ENCODE results near the gene PRPF6. TPM values are rescaled to one million over a fixed set of nuclear protein-coding genes. Genes with fewer than 3 reads are reported as not detected.

The PRPF6 gene
- total and polyA plus RNA-seq, 9 donors: 42.8 to 64.4 (median 57.6) TPM

- Histone ChIP-seq H3K4me1 (ENCODE audit: control insufficient read depth, insufficient read depth, low read length) (peaks cover 34% of the 10 kb centered on the region), H3K4me3 (ENCODE audit: low read length) (peak within 1 kb of the TSS; percentile 24), H3K36me3 (ENCODE audit: control insufficient read depth, insufficient read depth, low read length) (no peaks in the 10 kb centered on the region), H3K27ac (ENCODE audit: low read length) (peak within 1 kb of the TSS; percentile 74), H3K27me3 (ENCODE audit: control insufficient read depth, insufficient read depth, low read length) (peaks cover 75% of the 10 kb centered on the region), H3K9me3 (replicated peaks; ENCODE audit: control insufficient read depth, low read depth, low read length) (no peaks in the 10 kb centered on the region)
- WGBS (ENCODE audit: insufficient coverage): under 1% methylated on average over 70 of the region's 111 CpGs
- no peak for DNase-seq
These were observed 68.3 kb downstream of the PRPF6 start, which contains the start of gene SOX18 for GRCh38 chr20:64049060-64049877. SOX18 (minus strand) TSS chr20:64049639; CDS start chr20:64049516, 123 bp downstream.

- H3K4me3 ChIP-seq (ENCODE audit: low read length): peak overlapping the region; percentile 24
- peaks cover 38% of the 10 kb centered on the region for H3K4me1 ChIP-seq (ENCODE audit: control insufficient read depth, insufficient read depth, low read length)
- peak overlapping the region; percentile 74 for H3K27ac ChIP-seq (ENCODE audit: low read length)
- no peaks in the 10 kb centered on the region for H3K36me3 ChIP-seq (ENCODE audit: control insufficient read depth, insufficient read depth, low read length)
- DNase-seq: no peak
- H3K27me3 ChIP-seq (ENCODE audit: control insufficient read depth, insufficient read depth, low read length): peaks cover 69% of the 10 kb centered on the region
- no peaks in the 10 kb centered on the region for H3K9me3 ChIP-seq (replicated peaks; ENCODE audit: control insufficient read depth, low read depth, low read length)
- WGBS (ENCODE audit: insufficient coverage): 14% methylated on average over 15 of the region's 16 CpGs
These were observed 68.9 kb downstream of the PRPF6 start for GRCh38 chr20:64049878-64050260.

GRCh38 chr20:64050261-64051032, 69.5 kb downstream of the PRPF6 start:
- peaks cover 38% of the 10 kb centered on the region for H3K4me1 ChIP-seq (ENCODE audit: control insufficient read depth, insufficient read depth, low read length)
- 61% methylated on average over 17 of the region's 23 CpGs for WGBS (ENCODE audit: insufficient coverage)

GRCh38 chr20:64051033-64051452, 70.1 kb downstream of the PRPF6 start:
- no peaks in the 10 kb centered on the region for H3K36me3 ChIP-seq (ENCODE audit: control insufficient read depth, insufficient read depth, low read length)
- no peak for DNase-seq
- no peaks in the 10 kb centered on the region for H3K9me3 ChIP-seq (replicated peaks; ENCODE audit: control insufficient read depth, low read depth, low read length)
- WGBS (ENCODE audit: insufficient coverage): 84% methylated on average over 6 of the region's 11 CpGs
- no peak overlapping the region for H3K4me3 ChIP-seq (ENCODE audit: low read length)
- peaks cover 44% of the 10 kb centered on the region for H3K4me1 ChIP-seq (ENCODE audit: control insufficient read depth, insufficient read depth, low read length)
- peak overlapping the region; percentile 74 for H3K27ac ChIP-seq (ENCODE audit: low read length)
- peaks cover 58% of the 10 kb centered on the region for H3K27me3 ChIP-seq (ENCODE audit: control insufficient read depth, insufficient read depth, low read length)

More at GRCh38 chr20:64050261-64051032, 69.5 kb downstream of the PRPF6 start:
- Histone ChIP-seq H3K36me3 (ENCODE audit: control insufficient read depth, insufficient read depth, low read length) (no peaks in the 10 kb centered on the region), H3K27ac (ENCODE audit: low read length) (peak overlapping the region; percentile 74), H3K9me3 (replicated peaks; ENCODE audit: control insufficient read depth, low read depth, low read length) (no peaks in the 10 kb centered on the region), H3K27me3 (ENCODE audit: control insufficient read depth, insufficient read depth, low read length) (peaks cover 64% of the 10 kb centered on the region), H3K4me3 (ENCODE audit: low read length) (peak overlapping the region; percentile 24)
- DNase-seq: no peak

GRCh38 chr20:64051561-64052325, 70.8 kb downstream of the PRPF6 start:
- H3K27me3 ChIP-seq (ENCODE audit: control insufficient read depth, insufficient read depth, low read length): peaks cover 54% of the 10 kb centered on the region
- H3K9me3 ChIP-seq (replicated peaks; ENCODE audit: control insufficient read depth, low read depth, low read length): no peaks in the 10 kb centered on the region
- peaks cover 51% of the 10 kb centered on the region for H3K4me1 ChIP-seq (ENCODE audit: control insufficient read depth, insufficient read depth, low read length)
- H3K4me3 ChIP-seq (ENCODE audit: low read length): no peak overlapping the region
- DNase-seq: no peak
- no peaks in the 10 kb centered on the region for H3K36me3 ChIP-seq (ENCODE audit: control insufficient read depth, insufficient read depth, low read length)
- WGBS (ENCODE audit: insufficient coverage): 78% methylated on average over 14 of the region's 15 CpGs
- H3K27ac ChIP-seq (ENCODE audit: low read length): peak overlapping the region; percentile 74

- WGBS (ENCODE audit: insufficient coverage): 62% methylated on average over 3 of the region's 10 CpGs
- peaks cover 50% of the 10 kb centered on the region for H3K27me3 ChIP-seq (ENCODE audit: control insufficient read depth, insufficient read depth, low read length)
- DNase-seq: no peak
- peak overlapping the region; percentile 74 for H3K27ac ChIP-seq (ENCODE audit: low read length)
- no peaks in the 10 kb centered on the region for H3K36me3 ChIP-seq (ENCODE audit: control insufficient read depth, insufficient read depth, low read length)
- peaks cover 51% of the 10 kb centered on the region for H3K4me1 ChIP-seq (ENCODE audit: control insufficient read depth, insufficient read depth, low read length)
- no peak overlapping the region for H3K4me3 ChIP-seq (ENCODE audit: low read length)
- no peaks in the 10 kb centered on the region for H3K9me3 ChIP-seq (replicated peaks; ENCODE audit: control insufficient read depth, low read depth, low read length)
These were observed 71.4 kb downstream of the PRPF6 start for GRCh38 chr20:64052326-64052722.

- Histone ChIP-seq H3K36me3 (ENCODE audit: control insufficient read depth, insufficient read depth, low read length) (no peaks in the 10 kb centered on the region), H3K9me3 (replicated peaks; ENCODE audit: control insufficient read depth, low read depth, low read length) (no peaks in the 10 kb centered on the region), H3K27me3 (ENCODE audit: control insufficient read depth, insufficient read depth, low read length) (peaks cover 48% of the 10 kb centered on the region), H3K4me3 (ENCODE audit: low read length) (no peak overlapping the region), H3K4me1 (ENCODE audit: control insufficient read depth, insufficient read depth, low read length) (peaks cover 60% of the 10 kb centered on the region), H3K27ac (ENCODE audit: low read length) (peak overlapping the region; percentile 74)
- WGBS (ENCODE audit: insufficient coverage): 80% methylated on average over 32 of the region's 33 CpGs
- DNase-seq: no peak
These were observed 72.3 kb downstream of the PRPF6 start for GRCh38 chr20:64052987-64053840.

GRCh38 chr20:64053841-64054661, 73.1 kb downstream of the PRPF6 start:
- peak overlapping the region; percentile 77 for H3K27ac ChIP-seq (ENCODE audit: low read length)
- peaks cover 60% of the 10 kb centered on the region for H3K4me1 ChIP-seq (ENCODE audit: control insufficient read depth, insufficient read depth, low read length)
- H3K36me3 ChIP-seq (ENCODE audit: control insufficient read depth, insufficient read depth, low read length): no peaks in the 10 kb centered on the region
- DNase-seq: peak; percentile 79
- WGBS (ENCODE audit: insufficient coverage): 24% methylated on average over 9 of the region's 17 CpGs
- H3K27me3 ChIP-seq (ENCODE audit: control insufficient read depth, insufficient read depth, low read length): peaks cover 50% of the 10 kb centered on the region
- no peak overlapping the region for H3K4me3 ChIP-seq (ENCODE audit: low read length)
- H3K9me3 ChIP-seq (replicated peaks; ENCODE audit: control insufficient read depth, low read depth, low read length): no peaks in the 10 kb centered on the region
